Panc1 (cell line): ENCODE results near the gene CFAP410. TPM values are rescaled to one million over a fixed set of nuclear protein-coding genes. Genes with fewer than 3 reads are reported as not detected.

Source experiments
- ATAC-seq: fragments of 200-7000 bp; cut with Tn5 transposase; 2 replicates; pipeline ENCODE4 v1.9.1; 2020; ENCODE audit warnings: mild to moderate bottlenecking, moderate library complexity
- BruUV-seq: library from RNA; stranded (reverse); fragments of 400-500 nt; replicated peaks from 2 replicates; lab custom pipeline; 2021; lab: Mats Ljungman, UMichigan
- CTCF ChIA-PET: fragments of 300-600 bp; sonication (Branson Sonifier 250); formaldehyde crosslinking; loops from one replicate; lab custom pipeline; 2022; ENCODE audit warnings: antibody characterized with exemption; lab: Charles Lee
- POLR2A ChIA-PET: fragments of 300-600 bp; sonication (Branson Sonifier 250); formaldehyde crosslinking; loops from one replicate; lab custom pipeline; 2022; ENCODE audit warnings: antibody characterized with exemption; lab: Charles Lee
- DNase-seq: peaks from one replicate; pipeline ENCODE4 v3.0.0-alpha.2; 2010; ENCODE audit warnings: low read depth, low spot score
- H3K27ac ChIP-seq: 2 replicates; pipeline ENCODE4 v1.5.1; 2011; ENCODE audit warnings: mild to moderate bottlenecking, low read length, inconsistent platforms
- H3K27me3 ChIP-seq: fragments of 200-500 bp; sonication (Bioruptor generic); 2 replicates; pipeline ENCODE4 v1.6.0; 2014; ENCODE audit warnings: low read length, inconsistent platforms; ENCODE audit not compliant: control insufficient read depth, insufficient read depth
- H3K36me3 ChIP-seq: fragments of 200-500 bp; sonication (Bioruptor generic); 2 replicates; pipeline ENCODE4 v1.5.1; 2014; ENCODE audit warnings: inconsistent platforms, mild to moderate bottlenecking, low read length, moderate library complexity; ENCODE audit not compliant: control insufficient read depth, insufficient read depth
- H3K4me1 ChIP-seq: 2 replicates; pipeline ENCODE4 v1.5.1; 2011; ENCODE audit warnings: inconsistent platforms, mild to moderate bottlenecking, low read length, moderate library complexity; ENCODE audit not compliant: control insufficient read depth, insufficient read depth
- H3K4me3 ChIP-seq, 2 experiments: 2 replicates each; pipeline ENCODE4 v1.5.1; 2011 to 2012; ENCODE audit warnings: low read depth in 2 of 2, low read length in 2 of 2, mild to moderate bottlenecking in 2 of 2, inconsistent platforms in 1 of 2, moderate library complexity in 1 of 2
- H3K9me3 ChIP-seq: fragments of 200-500 bp; sonication (Bioruptor generic); 2 replicates; pipeline ENCODE4 v1.5.1; 2014; ENCODE audit warnings: low read depth, mild to moderate bottlenecking, inconsistent platforms, low read length, moderate library complexity; ENCODE audit not compliant: control insufficient read depth, insufficient read depth
- POLR2AphosphoS5 ChIP-seq: IDR thresholded peaks from 2 replicates; pipeline ENCODE4 v1.6.1; 2012; ENCODE audit warnings: mild to moderate bottlenecking, low read depth, low read length, moderate library complexity
- SIN3A ChIP-seq: IDR thresholded peaks from 2 replicates; pipeline ENCODE4 v1.6.1; 2012; ENCODE audit warnings: low read depth, mild to moderate bottlenecking, low read length, moderate library complexity, borderline replicate concordance; ENCODE audit not compliant: insufficient read depth
- TCF7L2 ChIP-seq: IDR thresholded peaks from 2 replicates; pipeline ENCODE4 v1.6.1; 2011; ENCODE audit warnings: mild to moderate bottlenecking, low read depth, low read length, inconsistent platforms
- in situ Hi-C: cut with HindIII; loops from 2 replicates; pipeline ENCODE4 v1.10.0; 2016; ENCODE audit warnings: low sequenced_read_pairs, low pct_unique_long_range_greater_than_20kb
- intact Hi-C: fragments of 100-400 bp; cut with micrococcal nuclease; formaldehyde crosslinking; loops from one replicate; pipeline ENCODE4 v1.10.0; 2022; ENCODE audit not compliant: unreplicated experiment
- total RNA-seq: library from RNA; stranded (reverse); gene quantifications from one replicate; pipeline ENCODE4 v1.2.1, GENCODE V29; 2021; ENCODE audit not compliant: unreplicated experiment
- TF ChIP-seq, protein P1 (sequence below): fragments of 450-650 bp; IDR thresholded peaks from 2 replicates; pipeline ENCODE4 v1.5.1; 2017; ENCODE audit warnings: mild to moderate bottlenecking
- TF ChIP-seq, protein P2 (sequence below), 2 experiments: IDR thresholded peaks; 2 replicates each; pipeline ENCODE4 v1.6.1; 2011 to 2012; ENCODE audit warnings: low read depth in 2 of 2, control low read depth in 1 of 2, low read length in 1 of 2, mild to moderate bottlenecking in 1 of 2, moderate library complexity in 1 of 2; ENCODE audit not compliant: insufficient read depth in 1 of 2

CFAP410 gene
- total RNA-seq, 1 experiment from 2014 or later, result 11.8 TPM

DNA sequence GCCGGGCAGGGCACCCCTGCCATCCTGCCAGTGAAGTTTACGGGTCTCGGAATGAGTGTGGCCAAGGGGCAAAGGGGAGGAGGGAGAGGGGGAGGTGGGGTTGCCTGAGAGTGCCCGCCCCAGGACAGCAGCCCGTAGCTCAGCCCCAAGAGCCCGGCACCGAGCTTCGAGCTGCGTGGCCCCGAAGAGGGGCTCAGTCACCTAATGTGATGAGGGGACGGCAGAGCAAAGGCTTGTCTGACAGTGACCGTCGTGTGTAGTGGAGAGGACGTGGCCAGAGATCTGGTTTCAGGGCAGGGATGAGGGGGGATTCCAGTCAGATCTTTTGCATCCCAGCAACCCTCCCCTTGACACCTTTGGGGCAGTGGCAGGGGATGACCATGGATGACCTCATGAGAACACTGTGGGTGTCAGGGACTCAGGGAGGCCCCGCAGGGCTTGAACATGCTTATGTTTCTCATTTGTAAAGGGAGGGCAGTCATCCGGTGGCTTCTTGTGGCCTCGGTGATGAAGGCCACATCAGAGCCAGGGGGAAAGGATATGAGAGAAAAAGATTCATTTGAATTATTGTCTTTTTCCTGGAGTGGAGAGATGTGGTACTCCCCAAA lies 13.2 kb upstream of the CFAP410 start:
- no TSS peak for BruUV-seq
- Histone ChIP-seq H3K9me3 (no peaks in the 10 kb centered on the region), H3K4me1 (no peaks in the 10 kb centered on the region), H3K4me3 (no peak overlapping the region), H3K36me3 (no peaks in the 10 kb centered on the region), H3K27ac (no peak overlapping the region), H3K27me3 (no peaks in the 10 kb centered on the region)
- DNase-seq, result no peak
- ChIA-PET CTCF (no interaction called here), POLR2A (no interaction called here)
- TF ChIP-seq, protein P1, sequence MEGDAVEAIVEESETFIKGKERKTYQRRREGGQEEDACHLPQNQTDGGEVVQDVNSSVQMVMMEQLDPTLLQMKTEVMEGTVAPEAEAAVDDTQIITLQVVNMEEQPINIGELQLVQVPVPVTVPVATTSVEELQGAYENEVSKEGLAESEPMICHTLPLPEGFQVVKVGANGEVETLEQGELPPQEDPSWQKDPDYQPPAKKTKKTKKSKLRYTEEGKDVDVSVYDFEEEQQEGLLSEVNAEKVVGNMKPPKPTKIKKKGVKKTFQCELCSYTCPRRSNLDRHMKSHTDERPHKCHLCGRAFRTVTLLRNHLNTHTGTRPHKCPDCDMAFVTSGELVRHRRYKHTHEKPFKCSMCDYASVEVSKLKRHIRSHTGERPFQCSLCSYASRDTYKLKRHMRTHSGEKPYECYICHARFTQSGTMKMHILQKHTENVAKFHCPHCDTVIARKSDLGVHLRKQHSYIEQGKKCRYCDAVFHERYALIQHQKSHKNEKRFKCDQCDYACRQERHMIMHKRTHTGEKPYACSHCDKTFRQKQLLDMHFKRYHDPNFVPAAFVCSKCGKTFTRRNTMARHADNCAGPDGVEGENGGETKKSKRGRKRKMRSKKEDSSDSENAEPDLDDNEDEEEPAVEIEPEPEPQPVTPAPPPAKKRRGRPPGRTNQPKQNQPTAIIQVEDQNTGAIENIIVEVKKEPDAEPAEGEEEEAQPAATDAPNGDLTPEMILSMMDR, result no peak
- TF ChIP-seq, protein P2, sequence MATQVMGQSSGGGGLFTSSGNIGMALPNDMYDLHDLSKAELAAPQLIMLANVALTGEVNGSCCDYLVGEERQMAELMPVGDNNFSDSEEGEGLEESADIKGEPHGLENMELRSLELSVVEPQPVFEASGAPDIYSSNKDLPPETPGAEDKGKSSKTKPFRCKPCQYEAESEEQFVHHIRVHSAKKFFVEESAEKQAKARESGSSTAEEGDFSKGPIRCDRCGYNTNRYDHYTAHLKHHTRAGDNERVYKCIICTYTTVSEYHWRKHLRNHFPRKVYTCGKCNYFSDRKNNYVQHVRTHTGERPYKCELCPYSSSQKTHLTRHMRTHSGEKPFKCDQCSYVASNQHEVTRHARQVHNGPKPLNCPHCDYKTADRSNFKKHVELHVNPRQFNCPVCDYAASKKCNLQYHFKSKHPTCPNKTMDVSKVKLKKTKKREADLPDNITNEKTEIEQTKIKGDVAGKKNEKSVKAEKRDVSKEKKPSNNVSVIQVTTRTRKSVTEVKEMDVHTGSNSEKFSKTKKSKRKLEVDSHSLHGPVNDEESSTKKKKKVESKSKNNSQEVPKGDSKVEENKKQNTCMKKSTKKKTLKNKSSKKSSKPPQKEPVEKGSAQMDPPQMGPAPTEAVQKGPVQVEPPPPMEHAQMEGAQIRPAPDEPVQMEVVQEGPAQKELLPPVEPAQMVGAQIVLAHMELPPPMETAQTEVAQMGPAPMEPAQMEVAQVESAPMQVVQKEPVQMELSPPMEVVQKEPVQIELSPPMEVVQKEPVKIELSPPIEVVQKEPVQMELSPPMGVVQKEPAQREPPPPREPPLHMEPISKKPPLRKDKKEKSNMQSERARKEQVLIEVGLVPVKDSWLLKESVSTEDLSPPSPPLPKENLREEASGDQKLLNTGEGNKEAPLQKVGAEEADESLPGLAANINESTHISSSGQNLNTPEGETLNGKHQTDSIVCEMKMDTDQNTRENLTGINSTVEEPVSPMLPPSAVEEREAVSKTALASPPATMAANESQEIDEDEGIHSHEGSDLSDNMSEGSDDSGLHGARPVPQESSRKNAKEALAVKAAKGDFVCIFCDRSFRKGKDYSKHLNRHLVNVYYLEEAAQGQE (IDR thresholded peaks at IDR 0.05; ENCODE audit: insufficient read depth in 1 of 2, low read depth in 2 of 2, low read length in 1 of 2), result no peak
- TF ChIP-seq SIN3A, result no peak
- no peak for TF ChIP-seq POLR2AphosphoS5
- no peak for TF ChIP-seq TCF7L2
- no peak for ATAC-seq
- in situ Hi-C loops, result no loop called here
- intact Hi-C loops, result no loop called here

DNA sequence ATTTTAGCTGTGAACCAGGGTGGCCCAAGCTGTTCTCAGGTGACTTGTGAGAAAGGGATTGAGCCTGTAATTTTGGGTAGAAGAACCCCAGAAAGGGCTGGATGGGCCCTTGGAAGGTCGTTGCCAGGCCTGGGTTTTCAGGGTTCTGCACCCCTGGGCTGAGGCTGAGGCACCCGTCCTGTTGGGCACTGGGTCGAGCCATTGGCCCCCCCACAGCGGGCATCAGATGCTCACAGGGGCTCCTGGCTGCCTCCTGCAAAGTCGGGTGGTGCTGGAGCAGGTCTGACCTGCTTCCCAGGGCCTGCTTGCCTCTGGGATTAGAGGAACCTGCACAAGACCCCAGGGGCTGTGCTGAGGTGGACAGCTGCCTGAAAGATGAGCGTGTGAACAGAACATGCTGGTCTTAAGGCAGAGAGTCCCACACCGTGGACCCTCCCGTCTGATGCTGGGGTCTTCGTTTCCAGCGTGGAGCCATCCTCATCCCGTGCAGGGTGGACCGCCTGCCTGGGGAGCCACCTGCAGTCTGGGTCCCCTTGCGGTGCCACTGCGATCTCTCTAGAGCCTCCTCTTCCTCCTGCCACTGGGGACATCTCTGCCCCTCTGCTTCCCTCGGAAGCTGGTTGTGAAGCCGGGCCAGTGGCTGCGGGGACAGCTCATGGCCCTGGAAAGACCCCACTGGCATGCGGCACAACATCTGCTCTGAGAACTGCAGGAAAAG lies 12.5 kb upstream of the CFAP410 start:
- BruUV-seq, result no TSS peak
- ATAC-seq, result no peak; the same call in 1 of the 2 replicates

More for the DNA sequence above, 12.5 kb upstream of the CFAP410 start:
- H3K27me3 ChIP-seq, result no peaks in the 10 kb centered on the region
- no peak for DNase-seq
- no peaks in the 10 kb centered on the region for H3K36me3 ChIP-seq
- intact Hi-C loops (no loop called here), in situ Hi-C loops (no loop called here)
- CTCF ChIA-PET, result interaction anchor here (0.6 kb wide), 1 partner anchor 104 kb away, joined by 5 read pairs; the partner anchor contains the start of gene LRRC3
- no peaks in the 10 kb centered on the region for H3K9me3 ChIP-seq
- POLR2A ChIA-PET, result no interaction called here
- H3K27ac ChIP-seq, result no peak overlapping the region
- no peak for TF ChIP-seq POLR2AphosphoS5
- TF ChIP-seq, protein P2 (IDR thresholded peaks at IDR 0.05; ENCODE audit: insufficient read depth in 1 of 2, low read depth in 2 of 2, low read length in 1 of 2), result no peak
- TF ChIP-seq, protein P1, result no peak
- TF ChIP-seq SIN3A, result no peak
- no peak for TF ChIP-seq TCF7L2
- no peaks in the 10 kb centered on the region for H3K4me1 ChIP-seq
- no peak overlapping the region for H3K4me3 ChIP-seq
